GM12873 (cell line): ENCODE data around the gene DPH3.
A peak's percentile ranks its signal among the peaks of the same experiment; 100 is the strongest.

Experiments
- CTCF ChIP-seq: IDR thresholded peaks from 2 replicates; pipeline ENCODE4 v1.5.1; 2012; ENCODE audit warnings: low read depth, mild to moderate bottlenecking, moderate library complexity, low read length, control low read depth; ENCODE audit not compliant: insufficient read depth; ENCODE audit errors: missing control alignments

Gene DPH3

GRCh38 chr3:16254916-16255315 is 9.8 kb downstream of the DPH3 start:
- no peak for TF ChIP-seq CTCF

GRCh38 chr3:16253601-16254000 is 11.1 kb downstream of the DPH3 start:
- no peak for TF ChIP-seq CTCF

- TF ChIP-seq CTCF: no peak
Measured at GRCh38 chr3:16252988-16253387, 11.8 kb downstream of the DPH3 start.

- no peak for TF ChIP-seq CTCF
Measured at GRCh38 chr3:16252243-16252978, 12.3 kb downstream of the DPH3 start.

GRCh38 chr3:16251316-16252085 is 13.2 kb downstream of the DPH3 start:
- no peak for TF ChIP-seq CTCF

GRCh38 chr3:16249886-16250285 is 14.9 kb downstream of the DPH3 start:
- TF ChIP-seq CTCF: no peak

GRCh38 chr3:16249336-16249735 is 15.4 kb downstream of the DPH3 start:
- peak; percentile 66 for TF ChIP-seq CTCF
